GM04503 (cell line): ENCODE results near the gene MRPL37.

Experiments
- DNase-seq: peaks from one replicate; pipeline ENCODE4 v3.0.0-alpha.2; 2012; ENCODE audit warnings: low read depth

MRPL37 gene

DNA sequence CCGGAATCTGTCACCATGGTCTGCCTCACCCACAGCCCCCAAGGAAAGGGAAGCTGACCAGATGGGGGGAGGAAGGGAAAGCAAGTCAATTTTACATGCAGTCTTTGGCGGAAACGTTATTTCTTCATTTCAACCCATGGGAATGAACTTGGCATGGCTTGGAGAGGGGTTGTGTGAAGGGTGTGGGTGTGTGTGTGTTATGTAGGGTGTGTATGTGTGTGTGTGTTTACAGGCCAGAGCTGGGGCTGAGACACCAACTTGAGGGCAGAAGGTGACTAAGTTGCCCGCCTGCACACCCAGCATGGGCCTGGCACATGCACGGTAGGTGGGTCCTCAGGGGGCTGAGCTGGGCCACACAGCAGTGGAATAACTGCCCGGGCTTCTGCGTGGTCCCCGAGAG is 65.2 kb downstream of the MRPL37 start:
- DNase-seq = no peak

DNA sequence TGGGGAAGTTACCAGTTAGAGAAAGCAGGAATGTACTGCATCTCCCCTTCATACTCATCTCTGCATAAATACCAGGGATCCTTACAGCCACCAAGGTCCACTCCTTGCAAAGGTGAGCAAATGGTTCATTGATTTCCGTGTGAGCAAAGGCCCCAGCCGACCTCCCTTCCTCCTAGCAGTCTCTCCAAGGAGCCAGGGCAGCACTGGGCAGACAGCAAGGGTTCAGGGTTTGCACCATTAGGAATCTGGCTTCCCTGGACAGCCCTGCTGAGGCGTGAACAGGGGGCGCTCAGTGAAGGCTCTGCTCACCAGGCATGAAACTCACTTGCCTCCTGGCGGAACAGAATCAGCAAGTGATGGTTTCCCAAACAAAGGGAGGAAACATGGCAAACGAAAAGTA is 65.7 kb downstream of the MRPL37 start:
- DNase-seq = no peak

DNA sequence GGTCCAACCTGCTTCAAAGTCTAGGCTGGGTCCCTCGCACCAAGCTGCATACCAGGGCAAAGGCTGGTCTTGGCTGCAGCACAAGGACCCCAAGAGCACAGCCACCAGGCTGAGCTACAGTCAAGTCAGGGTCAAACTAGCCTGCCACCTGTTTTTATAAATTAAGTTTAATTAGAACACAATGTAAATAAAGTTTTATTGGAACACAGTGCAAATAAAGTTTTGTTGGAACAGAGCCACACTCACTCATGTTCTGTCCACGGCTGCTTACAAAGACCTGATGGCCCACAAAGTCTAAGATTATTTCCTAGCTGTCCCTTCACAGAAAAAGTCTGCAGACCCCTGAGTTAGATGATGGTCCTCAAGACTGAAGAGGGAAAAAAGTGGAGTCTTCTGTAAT is 66.2 kb downstream of the MRPL37 start:
- no peak for DNase-seq

DNA sequence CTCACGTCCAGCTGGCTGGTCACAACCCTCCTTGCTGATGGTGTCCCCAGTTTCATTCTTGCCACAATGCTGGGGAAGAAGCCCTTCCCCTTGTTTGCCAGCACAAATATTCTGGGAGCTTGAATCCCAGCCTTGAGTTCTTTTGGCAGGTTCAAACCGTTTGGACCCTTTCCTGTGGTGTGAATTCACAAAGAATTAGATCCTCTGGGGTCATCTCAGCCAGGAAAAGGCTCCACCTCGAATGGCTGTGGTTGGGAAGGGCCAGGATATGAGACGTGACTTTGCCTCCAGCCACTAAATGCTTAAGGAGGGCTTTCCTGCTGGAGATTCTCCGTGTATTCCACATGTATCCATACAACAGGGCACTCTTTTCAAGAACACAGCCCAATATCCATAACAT is 66.9 kb downstream of the MRPL37 start:
- no peak for DNase-seq
